SIG-M5 treated with dmso at 0.1 percent for 504 hours (cell line): ENCODE data around the gene DUSP5.

Experiments
- DNase-seq: peaks from one replicate; lab custom pipeline; 2025; ENCODE audit not compliant: unreplicated experiment; lab: John Stamatoyannopoulos, UW

Gene DUSP5

DNA sequence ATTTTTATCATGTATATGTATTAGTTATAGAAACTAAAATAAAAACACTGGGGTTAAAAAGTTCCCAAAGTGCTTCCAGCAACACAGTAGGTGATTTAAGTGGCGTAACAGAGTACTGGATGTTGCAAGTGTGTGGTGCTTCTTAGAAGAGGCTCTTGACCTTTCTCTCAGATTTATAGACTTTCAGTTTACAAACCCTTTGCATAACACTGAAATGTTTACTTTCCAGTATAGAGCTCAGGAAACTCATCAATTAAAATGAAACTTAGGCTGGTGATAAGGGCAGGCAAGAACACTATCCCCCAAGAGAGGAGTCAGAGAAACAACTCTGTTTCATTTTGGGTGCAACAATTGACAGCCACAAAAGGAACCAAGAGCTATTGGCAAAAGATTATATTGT, 42.3 kb downstream of the DUSP5 start:
- no peak for DNase-seq

DNA sequence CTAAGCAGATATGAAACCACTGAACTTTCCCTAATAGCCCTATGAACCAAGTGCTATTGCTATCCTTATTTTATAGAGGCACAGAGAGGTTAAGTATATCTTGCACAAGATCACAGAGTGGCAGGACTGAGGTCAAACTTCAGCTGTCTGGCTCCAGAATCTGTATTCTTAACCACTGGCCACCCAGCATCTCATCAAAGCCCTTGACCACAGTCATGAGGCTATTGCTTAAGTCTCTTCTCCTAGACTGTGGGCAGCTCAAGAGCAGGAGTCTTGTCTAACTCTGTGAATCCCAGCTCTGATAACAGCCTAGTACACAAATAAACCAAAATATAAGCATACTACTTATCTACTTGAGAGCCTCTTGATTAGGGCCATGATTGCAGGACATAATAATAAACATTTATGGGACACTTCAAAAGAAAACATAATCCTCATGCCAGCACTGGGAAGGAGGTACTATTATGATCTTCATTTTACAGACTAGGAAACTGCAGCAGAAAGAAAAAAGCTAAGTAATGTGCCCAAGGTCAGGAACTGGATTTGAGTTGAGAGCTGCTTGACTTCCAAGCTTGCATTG, 47.3 kb downstream of the DUSP5 start:
- no peak for DNase-seq

DNA sequence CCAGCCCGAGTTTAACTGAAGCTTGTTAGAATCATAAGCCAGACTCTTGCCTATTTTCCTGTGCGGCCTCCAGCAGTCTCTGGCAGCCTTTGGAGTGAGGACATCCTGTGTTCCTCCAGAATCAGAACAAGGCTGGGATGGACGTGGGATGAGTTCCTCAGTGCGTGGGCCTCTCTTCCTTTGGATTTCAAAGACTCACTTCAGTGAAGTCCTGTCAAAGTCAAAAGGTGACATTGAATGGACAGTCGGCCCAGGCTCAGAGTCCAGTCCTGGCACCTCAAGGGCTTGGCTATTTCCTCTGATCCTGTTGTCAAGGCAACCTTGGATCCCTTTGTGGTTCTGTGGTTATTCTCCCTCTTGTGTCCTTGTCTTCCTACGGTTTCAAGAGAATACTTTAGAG, 48.4 kb downstream of the DUSP5 start:
- no peak for DNase-seq

DNA sequence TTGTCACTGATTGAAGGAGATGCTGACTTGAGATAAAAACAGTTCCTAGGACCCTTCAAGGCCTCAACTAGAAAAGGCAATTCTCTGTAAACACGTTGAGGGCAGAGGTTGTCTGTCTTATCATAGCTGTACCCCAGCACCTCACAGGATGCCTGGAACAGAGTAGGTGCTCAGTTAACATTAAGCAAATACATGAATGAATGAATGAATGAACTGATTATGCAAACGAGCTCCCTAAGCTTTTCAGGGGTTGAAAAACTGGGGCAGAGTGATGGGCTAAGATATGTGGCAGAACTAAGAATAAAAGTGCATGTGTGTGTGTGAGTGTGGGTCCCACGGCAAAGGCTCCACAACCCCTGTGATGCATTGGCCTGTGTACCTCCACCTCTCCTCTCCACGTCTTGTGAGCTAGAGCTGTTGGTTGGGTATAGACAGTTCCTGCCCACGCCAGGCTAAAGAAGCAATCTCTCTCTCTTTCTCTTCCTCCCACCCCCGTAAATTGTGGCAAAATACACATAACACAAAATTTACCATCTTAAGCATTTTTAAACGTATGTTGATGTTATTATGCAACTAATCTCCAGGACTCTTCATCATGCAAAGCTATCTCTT, 48.9 kb downstream of the DUSP5 start:
- DNase-seq, result no peak

DNA sequence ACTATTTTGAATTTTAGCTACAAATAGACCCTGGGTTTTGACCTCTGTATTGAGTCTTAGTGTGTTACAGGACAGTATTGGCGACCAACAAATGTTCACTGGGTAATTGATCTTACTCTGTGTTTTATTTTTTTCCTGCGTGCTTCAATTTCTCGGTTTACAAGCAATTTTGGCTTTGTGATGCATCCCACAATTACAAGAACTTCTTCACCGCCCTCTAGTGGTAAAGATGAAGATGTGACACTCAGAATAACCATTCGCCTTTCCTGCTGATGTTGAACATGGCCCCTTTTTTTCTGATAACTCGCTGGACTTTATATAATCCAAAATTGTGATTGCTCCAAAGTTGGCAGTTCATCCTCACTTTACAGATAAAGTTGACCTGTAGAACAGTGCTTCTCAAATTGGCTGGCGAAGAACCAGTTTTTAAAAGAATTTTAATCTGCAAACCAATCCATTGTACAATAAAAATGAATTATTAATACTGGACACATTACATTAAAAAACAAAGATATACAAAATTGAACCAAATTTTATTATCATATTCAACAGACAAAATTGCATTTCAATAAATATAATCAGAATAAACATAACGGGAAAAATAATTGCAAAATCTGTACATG, 49.5 kb downstream of the DUSP5 start:
- DNase-seq, result peak; percentile 54

DNA sequence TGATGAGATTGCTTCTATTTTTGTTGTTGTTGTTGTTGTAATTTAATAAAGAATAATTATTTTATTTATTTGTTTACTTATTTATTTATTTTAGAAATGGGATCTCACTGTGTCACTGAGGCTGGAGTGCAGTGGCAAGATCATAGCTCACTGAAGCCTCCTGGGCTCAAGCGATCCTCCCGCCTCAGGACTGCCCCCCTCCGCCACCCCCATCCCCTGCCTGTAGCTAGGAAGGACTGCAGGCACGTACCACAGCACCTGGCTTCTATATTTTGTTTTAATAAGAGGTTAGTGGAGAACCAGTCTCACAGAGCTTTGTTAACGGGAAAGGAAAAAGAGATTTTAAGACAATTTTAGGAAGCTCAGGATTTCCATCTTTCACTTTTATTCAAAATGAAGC, 50.3 kb downstream of the DUSP5 start:
- DNase-seq, result no peak

DNA sequence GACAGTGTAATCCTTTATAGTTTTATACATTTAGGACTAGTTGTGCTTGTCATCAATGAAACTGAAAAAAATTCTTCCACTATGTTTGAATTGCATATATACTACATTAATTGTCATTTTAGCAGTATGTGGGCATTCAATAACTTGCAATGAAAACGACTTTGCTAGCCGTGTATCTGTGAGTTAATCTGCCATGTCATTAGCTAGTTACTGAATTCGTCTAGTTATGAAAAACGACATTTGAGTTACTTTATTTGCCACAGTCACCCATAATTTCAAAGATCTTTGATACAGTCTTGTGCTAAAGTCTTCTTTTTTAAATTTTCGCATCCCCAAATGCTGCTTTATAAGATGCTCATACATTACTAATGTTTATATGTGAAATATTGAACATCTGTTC, 51.5 kb downstream of the DUSP5 start:
- DNase-seq, result no peak

DNA sequence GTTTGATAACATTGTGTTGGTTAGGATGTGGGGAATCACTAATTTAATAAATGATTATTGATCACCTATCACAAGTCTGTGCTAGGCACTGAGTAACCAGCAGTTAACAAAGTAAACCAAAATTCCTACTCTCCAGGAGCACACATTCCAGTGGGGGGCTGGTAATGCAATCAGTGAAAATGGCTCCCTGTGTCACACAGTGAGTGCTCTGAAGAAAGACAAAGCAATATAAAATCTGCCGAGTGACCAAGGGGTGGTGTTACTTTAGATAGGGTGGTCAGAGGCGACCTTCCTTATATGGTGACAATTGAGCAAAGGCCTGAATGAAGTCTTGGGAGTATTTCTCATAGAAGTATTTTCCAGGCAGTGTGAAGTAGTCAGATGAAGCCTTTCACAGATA, 56.2 kb downstream of the DUSP5 start:
- DNase-seq, result no peak

DNA sequence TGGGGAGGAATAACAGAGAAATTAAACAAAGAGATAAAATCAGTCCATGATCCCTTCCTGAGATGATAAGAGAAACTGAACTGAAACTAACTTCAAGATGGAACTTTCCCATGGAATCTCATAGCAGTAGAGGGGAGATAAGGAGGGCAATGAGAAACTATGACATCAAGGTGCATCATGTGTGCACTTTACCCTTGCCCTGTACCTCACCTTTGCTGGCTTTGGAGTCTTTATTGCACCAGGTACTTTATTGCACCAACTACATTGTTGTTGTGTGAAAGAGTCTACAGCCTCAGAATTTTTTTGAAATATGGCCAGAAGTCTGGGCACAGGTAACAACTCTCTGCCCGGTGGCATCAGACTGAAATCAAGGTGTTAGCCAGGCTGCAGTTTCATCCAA, 58.6 kb downstream of the DUSP5 start:
- DNase-seq, result no peak

DNA sequence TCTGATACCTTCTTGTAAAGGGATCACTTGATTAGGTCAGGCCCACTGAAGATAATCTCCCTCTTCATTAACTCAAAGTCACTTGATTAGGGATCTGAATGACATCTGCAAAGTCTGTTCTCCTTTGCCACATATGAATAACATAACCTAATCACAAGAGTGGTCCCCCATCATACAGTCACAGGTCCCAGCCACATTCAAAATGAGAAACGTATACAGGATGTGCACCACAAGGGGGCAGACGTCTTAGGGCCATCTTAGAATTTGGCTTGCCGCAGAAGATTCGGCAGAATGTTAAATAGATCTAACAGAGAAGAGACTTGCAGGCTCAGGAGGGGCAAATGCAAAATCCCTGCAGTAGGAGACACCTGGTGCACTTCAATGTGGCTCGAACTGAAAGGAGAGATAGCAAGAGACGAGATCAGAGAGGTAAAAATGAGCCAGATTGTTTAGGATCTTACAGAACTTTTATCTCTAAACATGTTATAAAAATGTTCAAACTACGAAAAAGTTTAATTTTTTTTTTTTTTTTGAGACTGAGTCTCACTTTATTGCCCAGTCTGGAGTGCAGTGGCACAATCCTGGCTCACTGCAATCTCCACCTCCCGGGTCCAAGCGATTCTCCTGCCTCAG, 59.4 kb downstream of the DUSP5 start:
- DNase-seq, result peak; percentile 50

DNA sequence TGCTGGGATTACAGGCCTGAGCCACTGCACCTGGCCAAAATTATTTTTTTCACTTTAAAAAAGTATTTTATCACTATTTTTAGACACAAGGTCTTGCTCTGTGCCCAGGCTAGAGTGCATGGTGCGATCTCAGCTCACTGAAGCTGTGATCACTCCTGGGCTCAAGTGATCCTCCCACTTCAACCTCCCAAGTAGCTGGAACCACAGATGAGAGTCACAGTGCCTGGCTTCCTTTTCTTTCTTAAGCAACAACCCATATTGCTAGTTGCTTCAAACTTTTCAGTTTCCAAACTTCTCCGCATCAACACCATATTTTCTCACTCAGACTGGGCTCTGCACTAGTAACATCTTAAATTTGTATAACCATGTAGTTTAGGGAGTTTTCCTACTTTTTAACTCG, 60.3 kb downstream of the DUSP5 start:
- DNase-seq, result peak; percentile 16

DNA sequence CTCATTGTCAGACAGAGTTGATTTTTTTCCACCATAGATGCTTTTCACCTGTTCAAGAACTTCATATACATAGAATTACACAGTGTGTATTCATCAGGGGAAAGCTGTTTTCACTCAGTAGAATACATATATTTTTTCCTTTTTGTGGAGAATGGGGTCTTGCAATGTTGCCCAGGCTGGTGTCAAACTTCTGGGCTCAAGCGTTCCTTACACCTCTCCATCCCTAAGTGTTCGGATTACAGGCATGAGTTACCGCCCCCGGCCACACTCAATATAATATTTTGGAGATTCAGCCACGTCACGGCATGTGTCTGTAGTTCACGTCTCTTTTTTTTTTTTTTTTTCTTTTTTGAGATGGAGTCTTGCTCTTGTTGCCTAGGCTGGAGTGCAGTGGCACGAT, 62.3 kb downstream of the DUSP5 start:
- DNase-seq, result no peak
